GM10266 (cell line): ENCODE results near the gene ALDH6A1.

ENCODE experiments used
- DNase-seq: peaks from one replicate; pipeline ENCODE4 v3.0.0; 2012; ENCODE audit errors: extremely low spot score
- CTCF ChIP-seq: IDR thresholded peaks from 2 replicates; pipeline ENCODE4 v1.5.1; 2012; ENCODE audit warnings: mild to moderate bottlenecking, low read depth; ENCODE audit not compliant: control insufficient read depth, insufficient read depth; ENCODE audit errors: missing control alignments

Gene ALDH6A1

GRCh38 chr14:74008843-74009499, 75.3 kb downstream of the ALDH6A1 start:
- DNase-seq, result no peak
- TF ChIP-seq CTCF, result no peak
